ENCODE results near the gene B4GALNT4.
"Not testable (repeated sequence)": the region's sequence is repeated elsewhere in the genome, so short reads cannot be mapped to it uniquely, and the experiment has no call there.

Gene B4GALNT4

GRCh38 chr11:384511-384910 lies 15.2 kb downstream of the B4GALNT4 start:
- no peak overlapping the region for H3K27ac ChIP-seq
- DNase-seq (ENCODE audit: low spot score), result no peak
- POLR2A ChIA-PET (ENCODE audit: low non-redundant PET), result no interaction called here
- TF ChIP-seq, protein P1, sequence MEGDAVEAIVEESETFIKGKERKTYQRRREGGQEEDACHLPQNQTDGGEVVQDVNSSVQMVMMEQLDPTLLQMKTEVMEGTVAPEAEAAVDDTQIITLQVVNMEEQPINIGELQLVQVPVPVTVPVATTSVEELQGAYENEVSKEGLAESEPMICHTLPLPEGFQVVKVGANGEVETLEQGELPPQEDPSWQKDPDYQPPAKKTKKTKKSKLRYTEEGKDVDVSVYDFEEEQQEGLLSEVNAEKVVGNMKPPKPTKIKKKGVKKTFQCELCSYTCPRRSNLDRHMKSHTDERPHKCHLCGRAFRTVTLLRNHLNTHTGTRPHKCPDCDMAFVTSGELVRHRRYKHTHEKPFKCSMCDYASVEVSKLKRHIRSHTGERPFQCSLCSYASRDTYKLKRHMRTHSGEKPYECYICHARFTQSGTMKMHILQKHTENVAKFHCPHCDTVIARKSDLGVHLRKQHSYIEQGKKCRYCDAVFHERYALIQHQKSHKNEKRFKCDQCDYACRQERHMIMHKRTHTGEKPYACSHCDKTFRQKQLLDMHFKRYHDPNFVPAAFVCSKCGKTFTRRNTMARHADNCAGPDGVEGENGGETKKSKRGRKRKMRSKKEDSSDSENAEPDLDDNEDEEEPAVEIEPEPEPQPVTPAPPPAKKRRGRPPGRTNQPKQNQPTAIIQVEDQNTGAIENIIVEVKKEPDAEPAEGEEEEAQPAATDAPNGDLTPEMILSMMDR (conservative IDR thresholded peaks at IDR 0.05; ENCODE audit: low read depth), result no peak
- CTCF ChIA-PET, result no interaction called here

DNA sequence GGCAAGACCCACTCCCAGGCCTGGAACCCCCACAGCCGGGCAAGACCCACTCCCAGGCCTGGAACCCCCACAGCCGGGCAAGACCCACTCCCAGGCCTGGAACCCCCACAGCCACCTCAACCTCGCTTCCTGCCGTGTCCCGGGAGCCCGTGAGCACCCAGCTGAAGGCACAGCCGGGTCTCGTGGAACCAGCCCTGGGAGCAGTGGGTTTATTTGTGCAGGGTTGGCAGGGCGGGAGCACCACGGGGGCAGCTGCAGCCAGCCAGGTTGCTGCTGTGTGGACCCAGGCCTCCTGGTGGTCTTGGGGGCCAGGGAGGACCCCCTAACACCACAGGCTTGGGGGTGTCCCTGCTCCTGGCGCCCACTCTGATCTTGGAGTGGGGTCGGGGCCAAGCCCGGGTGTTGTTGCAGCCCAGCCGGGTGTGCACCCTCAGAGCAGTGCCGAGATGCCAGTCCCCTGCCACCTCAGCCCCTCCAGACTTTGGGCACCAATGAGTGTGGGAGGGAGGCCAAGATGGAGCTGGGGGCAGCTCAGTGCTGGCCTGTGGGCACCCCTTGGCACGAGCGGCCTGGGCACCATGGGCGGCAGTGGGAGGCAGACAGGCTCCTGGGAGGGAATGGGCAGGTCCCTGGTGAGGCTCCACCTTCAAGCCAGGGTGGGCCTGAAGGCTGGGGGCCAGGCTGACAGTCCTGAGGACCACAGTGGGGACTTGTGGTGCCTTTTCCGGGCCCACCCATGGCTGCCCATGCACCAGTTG lies 16.5 kb downstream of the B4GALNT4 start:
- no peak overlapping the region for H3K27ac ChIP-seq
- DNase-seq (ENCODE audit: low spot score), result no peak
- ChIA-PET POLR2A (ENCODE audit: low non-redundant PET) (no interaction called here), CTCF (no interaction called here)
- TF ChIP-seq, protein P1 (conservative IDR thresholded peaks at IDR 0.05; ENCODE audit: low read depth), result no peak

DNA sequence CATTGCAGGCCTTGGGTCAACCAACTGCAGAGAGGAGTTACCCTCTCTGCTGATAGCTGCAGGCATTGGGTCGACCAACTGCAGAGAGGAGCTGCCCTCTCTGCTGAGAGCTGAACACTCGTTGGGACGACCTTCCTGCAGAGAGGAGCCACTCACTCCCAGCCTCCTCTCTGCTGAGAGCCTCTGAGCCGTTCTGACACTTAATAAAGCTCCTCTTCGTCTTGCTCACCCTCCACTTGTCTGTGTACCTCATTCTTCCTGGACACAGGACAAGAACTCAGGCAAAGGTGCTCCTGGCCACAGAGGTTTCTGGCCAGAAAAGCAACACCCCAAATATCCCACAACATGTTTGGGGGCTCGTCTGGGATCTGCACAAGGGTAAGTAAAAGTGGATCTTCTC lies 17.2 kb downstream of the B4GALNT4 start:
- TF ChIP-seq, protein P1 (conservative IDR thresholded peaks at IDR 0.05; ENCODE audit: low read depth), result no peak
- ChIA-PET CTCF (no interaction called here), POLR2A (ENCODE audit: low non-redundant PET) (no interaction called here)
- DNase-seq (ENCODE audit: low spot score), result no peak
- no peak overlapping the region for H3K27ac ChIP-seq

- CTCF ChIA-PET, result no interaction called here
- no peak overlapping the region for H3K27ac ChIP-seq
- POLR2A ChIA-PET (ENCODE audit: low non-redundant PET), result no interaction called here
- TF ChIP-seq, protein P1 (conservative IDR thresholded peaks at IDR 0.05; ENCODE audit: low read depth), result no peak
- DNase-seq (ENCODE audit: low spot score), result no peak
These were observed 18.0 kb downstream of the B4GALNT4 start for GRCh38 chr11:387193-387793.

DNA sequence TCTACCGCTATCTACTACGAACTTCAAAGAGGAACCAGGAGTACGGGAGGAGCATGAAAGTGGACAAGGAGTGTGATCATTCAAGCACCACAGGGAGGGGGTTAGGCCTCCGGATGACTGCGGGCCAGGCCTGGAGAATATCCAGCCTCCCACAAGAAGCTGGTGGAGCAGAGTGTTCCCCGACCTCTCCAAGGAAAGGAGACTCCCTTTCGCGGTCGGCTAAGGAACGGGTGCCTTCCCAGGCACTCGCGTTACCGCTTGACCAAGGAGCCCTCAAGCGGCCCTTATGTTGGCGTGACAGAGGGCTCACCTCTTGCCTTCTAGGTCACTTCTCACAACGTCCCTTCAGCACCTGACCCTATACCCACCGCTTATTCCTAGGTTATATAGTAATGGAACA lies 20.1 kb downstream of the B4GALNT4 start:
- POLR2A ChIA-PET (ENCODE audit: low non-redundant PET); DNase-seq (ENCODE audit: low spot score); H3K27ac ChIP-seq: not testable (repeated sequence)
- CTCF ChIA-PET, result interaction anchor here (1.6 kb wide), 1 partner anchor 23 kb away, joined by 4 read pairs; no protein-coding TSS in a partner anchor

DNA sequence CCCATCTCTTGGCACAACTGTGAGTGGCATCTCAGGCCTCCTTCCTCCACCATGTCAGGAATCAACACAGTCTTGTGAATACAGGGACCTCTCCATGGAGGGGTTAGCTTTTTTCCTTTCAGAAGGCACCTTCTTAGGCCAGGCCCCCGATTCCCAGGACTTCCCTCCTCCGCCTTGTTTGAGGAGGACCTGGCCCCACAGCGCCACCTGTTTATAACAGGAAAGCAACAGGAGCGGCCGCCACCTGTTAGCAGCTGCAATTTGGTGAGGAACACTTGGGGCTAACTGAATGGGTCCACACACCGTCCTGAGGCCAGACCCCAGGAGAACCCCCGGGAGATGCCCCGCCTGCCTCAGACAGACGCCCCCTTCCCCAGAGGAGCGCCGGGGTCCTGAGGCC lies 20.9 kb downstream of the B4GALNT4 start:
- H3K27ac ChIP-seq, result no peak overlapping the region
- DNase-seq (ENCODE audit: low spot score), result no peak
- ChIA-PET POLR2A (ENCODE audit: low non-redundant PET) (no interaction called here), CTCF (interaction anchor here (0.6 to 1.6 kb wide), 2 partner anchors 23 to 35 kb away, joined by 3 to 4 read pairs; no protein-coding TSS in a partner anchor)
- TF ChIP-seq, protein P1 (conservative IDR thresholded peaks at IDR 0.05; ENCODE audit: low read depth), result no peak

All from RWPE1 (cell line).